Esophagus squamous epithelium (tissue), 4 donors: ENCODE data around the gene RGS8.

Source experiments
- CTCF ChIP-seq, 6 experiments: fragments of 450-650 bp in 4 of 6; fragments of 200-600 bp in 2 of 6; sonication (generic) in 2 of 6; IDR thresholded peaks; one replicate each; pipeline ENCODE4 v1.5.1; 2016 to 2019; ENCODE audit warnings: antibody characterized with exemption in 6 of 6, mild to moderate bottlenecking in 4 of 6, moderate library complexity in 4 of 6
- POLR2A ChIP-seq, 4 donors: fragments of 450-650 bp; IDR thresholded peaks; one replicate each; pipeline ENCODE4 v1.6.1; 2017; ENCODE audit warnings: antibody characterized with exemption in 4 of 4, mild to moderate bottlenecking in 4 of 4, moderate library complexity in 3 of 4

- TF ChIP-seq CTCF (IDR thresholded peaks at IDR 0.05) (no peak), POLR2A (IDR thresholded peaks at IDR 0.05) (no peak)
These were observed 42.5 kb upstream of the RGS8 start for GRCh38 chr1:182726912-182727311.
